Psoas muscle (tissue), 8 donors: ENCODE measurements around the gene REC8. TPM values are rescaled to one million over a fixed set of nuclear protein-coding genes. Genes with fewer than 3 reads are reported as not detected.

Source experiments
- ATAC-seq, 4 donors: fragments of 200-7000 bp; cut with Tn5 transposase; one replicate each; pipeline ENCODE4 v1.9.1; 2020; ENCODE audit warnings: moderate library complexity in 3 of 4, mild to moderate bottlenecking in 2 of 4
- DNase-seq, 2 donors: peaks; one replicate each; pipeline ENCODE4 v3.0.0-alpha.2; 2020
- H3K27ac ChIP-seq: fragments of 200-600 bp; one replicate; pipeline ENCODE4 v1.8.0; 2022
- H3K27me3 ChIP-seq, 3 donors: fragments of 200-600 bp in 1 of 3; one replicate each; pipeline versions ENCODE4 v1.6.1 to v1.8.0; 2013 to 2022; ENCODE audit warnings: low read length in 2 of 3, mild to moderate bottlenecking in 2 of 3, moderate library complexity in 1 of 3; ENCODE audit not compliant: insufficient read depth in 3 of 3
- H3K36me3 ChIP-seq, 2 donors: fragments of 200-600 bp in 1 of 2; one replicate each; pipeline versions ENCODE4 v1.6.1 to v1.8.0; 2013 to 2022; ENCODE audit warnings: low read depth in 1 of 2, mild to moderate bottlenecking in 1 of 2, moderate library complexity in 1 of 2; ENCODE audit not compliant: insufficient read depth in 1 of 2
- H3K4me1 ChIP-seq: fragments of 200-600 bp; one replicate; pipeline ENCODE4 v1.8.0; 2022
- H3K4me3 ChIP-seq: fragments of 200-600 bp; one replicate; pipeline ENCODE4 v1.8.0; 2022; ENCODE audit warnings: mild to moderate bottlenecking
- H3K9me3 ChIP-seq: fragments of 200-600 bp; one replicate; pipeline ENCODE4 v1.8.0; 2022
- WGBS, 3 donors: extraction: QIAGEN DNeasy Blood & Tissue Kit; methylation state at CpG; one replicate each; pipeline versions ENCODE4 v1.1.6 to v1.1.7; 2013; 5-methylcytosine and 5-hydroxymethylcytosine counted together
- intact Hi-C, 2 donors: fragments of 100-400 bp; cut with DNase I; formaldehyde crosslinking; loops; one replicate each; pipeline versions ENCODE4 v1.11.0 to v1.14.2; 2022
- polyA plus RNA-seq, 3 donors: library from polyadenylated mRNA; stranded (reverse); fragments of 200-250 nt; gene quantifications; one replicate each; pipeline ENCODE4 v1.2.3, GENCODE V29; 2013
- total RNA-seq, 4 donors: library from RNA; stranded (reverse); fragmentation: NEBNext Ultra II Directional in 2 of 4; extraction: Animal tissue kit (Norgen Biotek cat#: 25700) in 2 of 4; gene quantifications; one replicate each; pipeline versions ENCODE4 v1.2.1 to v1.2.4, GENCODE V29; 2021 to 2023
- TF ChIP-seq, protein P1 (sequence below): fragments of 200-600 bp; IDR thresholded peaks from one replicate; pipeline ENCODE4 v1.8.0; 2022; ENCODE audit warnings: antibody characterized with exemption
- donor health status: healthy with polysubstance abuse.
- donor health status: DM: no; HTN: no; CAD: no; lungs with moderate emphysema.
- donor health status: Bipolar disorder and iron deficiency.
- donor health status: healthy.
- donor health status: DM: yes; HTN: yes; CAD: no.
- donor health status: DM: no; HTN: no; CAD: no.
- donor health status: DM: no; HTN: no; CAD: no.
- donor health status: DM: yes; HTN: yes; CAD: no.

REC8 gene
- total and polyA plus RNA-seq, 7 donors = 0.13 to 1.6 (median 1.2) TPM

DNA sequence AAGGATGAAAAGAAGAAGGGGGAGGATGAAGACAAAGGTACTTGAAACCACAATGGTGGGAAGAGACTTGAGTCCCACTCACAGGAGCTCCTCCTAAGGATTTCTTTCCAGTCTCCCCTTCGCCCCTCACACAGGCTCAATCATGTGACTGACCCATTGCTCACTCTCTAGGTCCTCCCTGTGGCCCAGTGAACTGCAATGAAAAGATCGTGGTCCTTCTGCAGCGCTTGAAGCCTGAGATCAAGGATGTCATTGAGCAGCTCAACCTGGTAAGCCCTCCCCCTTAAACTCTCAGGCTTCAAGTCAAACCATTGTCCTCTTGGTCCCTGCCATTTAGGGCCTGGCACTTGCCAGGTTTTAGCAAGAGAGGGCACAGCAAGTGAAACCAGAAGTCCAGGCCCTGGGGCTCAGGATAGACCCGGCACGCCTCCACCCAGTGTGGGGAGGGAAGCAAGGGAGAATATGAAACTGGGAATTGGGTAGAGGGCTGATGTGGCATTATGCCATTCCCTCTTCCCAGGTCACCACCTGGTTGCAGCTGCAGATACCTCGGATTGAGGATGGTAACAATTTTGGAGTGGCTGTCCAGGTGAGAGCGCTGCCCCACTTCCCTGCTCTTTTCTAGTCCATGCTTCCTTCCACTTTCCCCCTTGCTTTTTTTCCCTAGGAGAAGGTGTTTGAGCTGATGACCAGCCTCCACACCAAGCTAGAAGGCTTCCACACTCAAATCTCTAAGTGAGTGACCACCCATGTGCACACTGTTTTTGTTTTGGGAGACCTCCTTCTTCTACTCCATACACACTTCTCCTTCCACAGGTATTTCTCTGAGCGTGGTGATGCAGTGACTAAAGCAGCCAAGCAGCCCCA, 34.1 kb upstream of the REC8 start:
- Histone ChIP-seq H3K27ac (peak overlapping the region; percentile 38), H3K4me1 (peaks cover 57% of the 10 kb centered on the region), H3K4me3 (peak overlapping the region; percentile 100), H3K36me3 (peaks cover 0 to 25% of the 10 kb centered on the region in 2 donors), H3K27me3 (no peaks in the 10 kb centered on the region), H3K9me3 (no peaks in the 10 kb centered on the region)
- intact Hi-C loops = no loop called here
- no peak for DNase-seq
- TF ChIP-seq, protein P1, sequence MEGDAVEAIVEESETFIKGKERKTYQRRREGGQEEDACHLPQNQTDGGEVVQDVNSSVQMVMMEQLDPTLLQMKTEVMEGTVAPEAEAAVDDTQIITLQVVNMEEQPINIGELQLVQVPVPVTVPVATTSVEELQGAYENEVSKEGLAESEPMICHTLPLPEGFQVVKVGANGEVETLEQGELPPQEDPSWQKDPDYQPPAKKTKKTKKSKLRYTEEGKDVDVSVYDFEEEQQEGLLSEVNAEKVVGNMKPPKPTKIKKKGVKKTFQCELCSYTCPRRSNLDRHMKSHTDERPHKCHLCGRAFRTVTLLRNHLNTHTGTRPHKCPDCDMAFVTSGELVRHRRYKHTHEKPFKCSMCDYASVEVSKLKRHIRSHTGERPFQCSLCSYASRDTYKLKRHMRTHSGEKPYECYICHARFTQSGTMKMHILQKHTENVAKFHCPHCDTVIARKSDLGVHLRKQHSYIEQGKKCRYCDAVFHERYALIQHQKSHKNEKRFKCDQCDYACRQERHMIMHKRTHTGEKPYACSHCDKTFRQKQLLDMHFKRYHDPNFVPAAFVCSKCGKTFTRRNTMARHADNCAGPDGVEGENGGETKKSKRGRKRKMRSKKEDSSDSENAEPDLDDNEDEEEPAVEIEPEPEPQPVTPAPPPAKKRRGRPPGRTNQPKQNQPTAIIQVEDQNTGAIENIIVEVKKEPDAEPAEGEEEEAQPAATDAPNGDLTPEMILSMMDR = no peak
- ATAC-seq = no peak
- 74 to 92% (median 86%) methylated on average over 8 of the region's 8 CpGs for WGBS, 3 donors

DNA sequence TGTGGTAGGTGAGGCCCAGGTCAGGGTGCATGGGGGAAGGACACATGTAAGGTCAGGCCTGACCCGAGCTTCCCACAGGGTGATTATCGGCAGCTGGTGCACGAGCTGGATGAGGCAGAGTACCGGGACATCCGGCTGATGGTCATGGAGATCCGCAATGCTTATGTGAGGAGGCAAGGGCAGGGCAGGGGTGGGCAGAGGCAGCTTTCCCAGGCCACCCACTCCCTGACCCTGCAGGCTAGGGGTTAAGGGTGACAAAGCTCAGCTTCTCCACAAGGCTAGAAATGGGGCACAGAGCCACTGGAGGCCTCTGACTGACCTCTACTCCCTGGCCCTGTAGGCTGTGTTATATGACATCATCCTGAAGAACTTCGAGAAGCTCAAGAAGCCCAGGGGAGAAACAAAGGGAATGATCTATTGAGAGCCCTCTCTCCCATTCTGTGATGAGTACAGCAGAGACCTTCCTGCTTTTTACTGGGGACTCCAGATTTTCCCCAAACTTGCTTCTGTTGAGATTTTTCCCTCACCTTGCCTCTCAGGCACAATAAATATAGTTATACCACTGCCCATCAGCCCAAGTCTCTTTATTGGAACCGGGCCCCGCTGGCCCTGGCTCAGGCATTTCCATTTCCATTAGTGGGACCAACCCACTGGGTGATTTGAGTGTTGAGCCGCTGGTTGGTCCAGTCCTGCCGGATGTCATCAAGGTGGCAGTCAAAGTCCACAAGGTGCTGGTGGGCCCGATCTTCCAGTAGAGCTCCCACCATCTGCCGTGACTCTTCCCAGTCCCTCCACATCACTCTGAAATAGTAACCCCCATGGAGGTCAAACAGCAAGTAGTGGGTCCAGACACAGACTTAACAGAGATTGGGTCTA, 33.2 kb upstream of the REC8 start:
- H3K27ac ChIP-seq = peak overlapping the region; percentile 23
- WGBS, 3 donors = 57 to 69% (median 58%) methylated on average over 12 to 13 of the region's 13 CpGs
- intact Hi-C loops = no loop called here
- TF ChIP-seq, protein P1 = no peak
- H3K4me1 ChIP-seq = peaks cover 57% of the 10 kb centered on the region
- H3K27me3 ChIP-seq = no peaks in the 10 kb centered on the region
- H3K9me3 ChIP-seq = no peaks in the 10 kb centered on the region
- H3K36me3 ChIP-seq = peaks cover 0 to 29% of the 10 kb centered on the region in 2 donors
- ATAC-seq = no peak
- no peak for DNase-seq
- H3K4me3 ChIP-seq = peak overlapping the region; percentile 78

DNA sequence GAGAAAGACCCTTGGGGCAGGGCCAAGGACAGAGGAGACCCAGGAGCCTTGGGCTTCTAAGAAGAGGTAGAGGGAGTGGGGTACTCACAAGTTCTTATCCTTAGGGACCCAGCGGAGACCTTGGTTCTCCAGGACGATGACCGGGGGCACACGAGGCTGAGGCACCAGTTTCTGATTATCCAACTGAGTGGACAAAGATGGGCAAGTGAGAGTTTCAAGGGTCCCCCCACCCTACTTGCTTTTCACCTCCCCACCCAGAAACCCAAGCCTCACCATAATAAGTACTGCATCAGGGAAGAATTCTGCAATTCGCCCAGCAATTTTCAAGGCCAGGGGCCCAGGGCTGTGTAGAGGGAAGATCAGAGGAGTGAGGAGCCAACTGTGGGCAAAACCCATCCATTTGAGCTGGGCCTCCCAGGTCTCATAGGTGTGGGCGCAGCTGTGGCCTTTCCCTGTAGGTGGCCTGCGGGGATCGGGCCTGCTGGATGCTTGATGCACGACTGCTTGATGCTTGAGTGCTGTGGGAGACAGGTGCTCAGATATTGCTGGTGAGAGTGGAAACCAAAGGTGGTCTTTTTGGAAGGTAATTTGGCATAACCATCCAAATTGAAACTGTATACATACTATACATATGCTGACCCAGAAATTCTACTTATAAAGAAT, 32.5 kb upstream of the REC8 start:
- TF ChIP-seq, protein P1 = no peak
- 77 to 84% (median 82%) methylated on average over 9 of the region's 9 CpGs for WGBS, 3 donors
- peak overlapping the region; percentile 88 for H3K27ac ChIP-seq
- intact Hi-C loops = no loop called here
- H3K36me3 ChIP-seq = peaks cover 0 to 35% of the 10 kb centered on the region in 2 donors
- no peaks in the 10 kb centered on the region for H3K9me3 ChIP-seq
- ATAC-seq (no peak), DNase-seq (no peak)
- peaks cover 62% of the 10 kb centered on the region for H3K4me1 ChIP-seq
- H3K4me3 ChIP-seq = peak overlapping the region; percentile 78
- H3K27me3 ChIP-seq = no peaks in the 10 kb centered on the region

DNA sequence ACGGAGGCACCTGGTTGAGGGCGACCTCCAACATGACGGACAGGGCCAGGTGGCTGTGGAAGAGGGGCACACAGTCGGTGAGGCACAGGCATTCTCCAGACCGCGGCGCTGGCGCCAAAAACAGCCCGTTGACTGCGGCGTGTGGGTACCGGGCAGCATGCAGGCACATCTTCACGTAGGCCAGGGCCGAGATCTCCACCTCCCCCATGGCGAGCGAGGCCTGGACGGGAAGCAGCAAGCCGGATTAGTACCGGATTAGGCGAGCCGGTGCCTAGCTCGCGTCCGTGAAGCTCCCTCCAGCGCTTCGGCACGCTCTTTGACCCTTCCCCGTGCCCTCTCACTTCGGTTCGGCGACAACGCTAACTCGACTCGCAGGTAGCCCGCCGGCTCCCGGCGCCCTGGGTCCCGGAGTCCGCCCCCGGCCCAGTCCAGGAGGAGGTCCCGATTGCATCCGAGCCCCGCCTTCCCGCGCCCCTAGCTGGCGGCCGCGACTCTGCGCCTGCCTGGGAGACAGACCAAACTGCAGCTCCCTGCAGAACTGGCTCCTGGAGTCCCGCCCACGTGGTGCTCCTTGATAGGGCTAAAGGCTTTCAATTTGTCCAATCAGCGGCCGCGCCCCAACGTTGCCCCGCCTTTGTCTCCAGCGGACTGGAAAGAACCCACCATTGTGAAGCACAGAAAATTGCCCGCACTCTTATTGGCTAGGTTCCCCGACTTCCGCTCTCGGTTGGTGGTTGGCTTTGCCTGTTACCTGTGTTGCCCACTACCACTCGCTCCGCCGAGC, 30.6 kb upstream of the REC8 start, which contains the start of gene EMC9:
EMC9 (minus strand) TSS at position 495 of the 784 bp plus-strand sequence; CDS start at position 208, 287 bp downstream.
- peak within 1 kb of the TSS; percentile 88 for H3K27ac ChIP-seq
- no peaks in the 10 kb centered on the region for H3K9me3 ChIP-seq
- peak within 1 kb of the TSS; percentile 78 for H3K4me3 ChIP-seq
- peaks cover 0 to 40% of the 10 kb centered on the region in 2 donors for H3K36me3 ChIP-seq
- 0% methylated on average over 58 to 65 of the region's 65 CpGs for WGBS, 3 donors
- peak; percentile 100 for DNase-seq
- ATAC-seq = peak; percentile 91 to 93 (median 92)
- peaks cover 66% of the 10 kb centered on the region for H3K4me1 ChIP-seq
- H3K27me3 ChIP-seq = no peaks in the 10 kb centered on the region
- intact Hi-C loops = no loop called here
- TF ChIP-seq, protein P1 = peak; percentile 55
